GM21390 (cell line): ENCODE data around the gene SLC35E2B.
"Not testable (repeated sequence)": the region's sequence is repeated elsewhere in the genome, so short reads cannot be mapped to it uniquely, and the experiment has no call there.

ENCODE experiments used
- ATAC-seq: cut with Tn5 transposase; IDR thresholded peaks from one replicate; pipeline ENCODE4 v1.9.1; 2021; ENCODE audit not compliant: unreplicated experiment

Gene SLC35E2B

GRCh38 chr1:1677718-1678580 is 14.6 kb downstream of the SLC35E2B start:
- ATAC-seq = peak; percentile 78

GRCh38 chr1:1676087-1676486 is 16.5 kb downstream of the SLC35E2B start:
- not testable (repeated sequence) for ATAC-seq

- ATAC-seq = not testable (repeated sequence)
Measured at GRCh38 chr1:1675218-1675617, 17.4 kb downstream of the SLC35E2B start.

GRCh38 chr1:1674806-1675205 is 17.8 kb downstream of the SLC35E2B start:
- not testable (repeated sequence) for ATAC-seq

GRCh38 chr1:1672181-1672965 is 20.2 kb downstream of the SLC35E2B start:
- no peak for ATAC-seq

GRCh38 chr1:1671365-1672119 is 21.1 kb downstream of the SLC35E2B start:
- ATAC-seq = no peak

GRCh38 chr1:1670866-1671265 is 21.7 kb downstream of the SLC35E2B start:
- ATAC-seq = no peak

- ATAC-seq = no peak
Measured at GRCh38 chr1:1669468-1670440, 22.8 kb downstream of the SLC35E2B start.

GRCh38 chr1:1666526-1666925 is 26.1 kb downstream of the SLC35E2B start:
- no peak for ATAC-seq

- ATAC-seq = no peak
Measured at GRCh38 chr1:1665815-1666251, 26.8 kb downstream of the SLC35E2B start.

GRCh38 chr1:1664941-1665814 is 27.4 kb downstream of the SLC35E2B start:
- ATAC-seq = no peak

GRCh38 chr1:1664318-1664717 is 28.3 kb downstream of the SLC35E2B start:
- ATAC-seq = not testable (repeated sequence)

- ATAC-seq = not testable (repeated sequence)
Measured at GRCh38 chr1:1662830-1663560, 29.6 kb downstream of the SLC35E2B start.

GRCh38 chr1:1662392-1662791 is 30.2 kb downstream of the SLC35E2B start:
- not testable (repeated sequence) for ATAC-seq

GRCh38 chr1:1658583-1659549 is 33.7 kb downstream of the SLC35E2B start, which contains the start of gene CDK11B:
TSS of gene CDK11B (minus strand) at chr1:1659004. CDS start at chr1:1657485, 1,519 bp downstream.
- peak; percentile 75 for ATAC-seq

- ATAC-seq = not testable (repeated sequence)
Measured at GRCh38 chr1:1648265-1648664, 44.3 kb downstream of the SLC35E2B start.
